Measurements from ENCODE around the gene SLC38A8.

The SLC38A8 gene

GRCh38 chr16:84042308-84042878 lies at the start of gene SLC38A8:
Gene SLC38A8, minus strand, starts transcription at chr16:84042795. Its CDS starts 638 bp downstream, at chr16:84042157.
- DNase-seq, result no peak

- no peak for DNase-seq
These were observed 48.9 kb upstream of the SLC38A8 start for GRCh38 chr16:84091460-84091859.

GRCh38 chr16:84090211-84090610 lies 47.6 kb upstream of the SLC38A8 start:
- no peak for DNase-seq

- peak; percentile 21 for DNase-seq
These were observed 46.2 kb upstream of the SLC38A8 start for GRCh38 chr16:84088695-84089395.

GRCh38 chr16:84087466-84088151 lies 45.0 kb upstream of the SLC38A8 start:
- no peak for DNase-seq

- no peak for DNase-seq
These were observed 44.4 kb upstream of the SLC38A8 start for GRCh38 chr16:84087001-84087400.

- no peak for DNase-seq
These were observed 43.7 kb upstream of the SLC38A8 start for GRCh38 chr16:84086341-84086740.

- DNase-seq, result no peak
These were observed 43.2 kb upstream of the SLC38A8 start for GRCh38 chr16:84085773-84086172.

- no peak for DNase-seq
These were observed 42.7 kb upstream of the SLC38A8 start for GRCh38 chr16:84085271-84085667.

GRCh38 chr16:84084570-84085270 lies 42.1 kb upstream of the SLC38A8 start:
- DNase-seq, result peak; percentile 53

GRCh38 chr16:84082835-84083569 lies 40.4 kb upstream of the SLC38A8 start:
- no peak for DNase-seq

GRCh38 chr16:84082110-84082509 lies 39.5 kb upstream of the SLC38A8 start:
- DNase-seq, result no peak

- DNase-seq, result no peak
These were observed 38.9 kb upstream of the SLC38A8 start for GRCh38 chr16:84081446-84081989.

GRCh38 chr16:84080813-84081212 lies 38.2 kb upstream of the SLC38A8 start:
- DNase-seq, result no peak

- DNase-seq, result no peak
These were observed 37.8 kb upstream of the SLC38A8 start for GRCh38 chr16:84080378-84080777.

GRCh38 chr16:84079664-84080063 lies 37.1 kb upstream of the SLC38A8 start:
- DNase-seq, result no peak

- DNase-seq, result no peak
These were observed 32.8 kb upstream of the SLC38A8 start for GRCh38 chr16:84075376-84075775.

GRCh38 chr16:84074721-84075120 lies 32.1 kb upstream of the SLC38A8 start:
- DNase-seq, result no peak

- DNase-seq, result no peak
These were observed 29.4 kb upstream of the SLC38A8 start for GRCh38 chr16:84072014-84072413.

- no peak for DNase-seq
These were observed 28.5 kb upstream of the SLC38A8 start for GRCh38 chr16:84071121-84071520.

GRCh38 chr16:84069540-84069939 lies 26.9 kb upstream of the SLC38A8 start:
- no peak for DNase-seq

GRCh38 chr16:84068783-84069462 lies 26.3 kb upstream of the SLC38A8 start:
- DNase-seq, result no peak

All from activated effector memory CD4-positive, alpha-beta T cell treated with Interleukin-2 at 50 U/mL for 16 hours (primary cell).